Measurements from ENCODE around the gene BCL2.

BCL2 gene

DNA sequence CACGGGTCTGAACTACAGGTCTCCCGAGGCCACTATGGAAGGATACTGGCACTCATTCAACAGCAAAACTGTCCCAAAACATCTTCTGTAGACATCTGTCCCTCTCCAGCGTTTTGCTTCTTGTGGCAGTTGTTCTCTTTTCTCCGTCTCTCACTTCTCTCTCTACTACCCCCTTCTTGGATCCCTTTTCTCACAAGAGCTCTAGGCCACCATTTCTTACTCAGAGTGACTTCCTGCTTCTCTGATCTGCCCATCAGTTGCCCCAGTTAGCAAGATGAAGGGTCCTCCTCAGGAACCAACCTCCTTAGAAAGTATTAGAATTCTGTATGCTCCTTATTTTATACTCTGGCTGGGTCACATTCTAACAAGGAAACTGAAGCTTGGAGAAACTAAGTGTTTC, 32.6 kb downstream of the BCL2 start:
- no peak for DNase-seq (ENCODE audit: low read depth in 2 of 2)

DNA sequence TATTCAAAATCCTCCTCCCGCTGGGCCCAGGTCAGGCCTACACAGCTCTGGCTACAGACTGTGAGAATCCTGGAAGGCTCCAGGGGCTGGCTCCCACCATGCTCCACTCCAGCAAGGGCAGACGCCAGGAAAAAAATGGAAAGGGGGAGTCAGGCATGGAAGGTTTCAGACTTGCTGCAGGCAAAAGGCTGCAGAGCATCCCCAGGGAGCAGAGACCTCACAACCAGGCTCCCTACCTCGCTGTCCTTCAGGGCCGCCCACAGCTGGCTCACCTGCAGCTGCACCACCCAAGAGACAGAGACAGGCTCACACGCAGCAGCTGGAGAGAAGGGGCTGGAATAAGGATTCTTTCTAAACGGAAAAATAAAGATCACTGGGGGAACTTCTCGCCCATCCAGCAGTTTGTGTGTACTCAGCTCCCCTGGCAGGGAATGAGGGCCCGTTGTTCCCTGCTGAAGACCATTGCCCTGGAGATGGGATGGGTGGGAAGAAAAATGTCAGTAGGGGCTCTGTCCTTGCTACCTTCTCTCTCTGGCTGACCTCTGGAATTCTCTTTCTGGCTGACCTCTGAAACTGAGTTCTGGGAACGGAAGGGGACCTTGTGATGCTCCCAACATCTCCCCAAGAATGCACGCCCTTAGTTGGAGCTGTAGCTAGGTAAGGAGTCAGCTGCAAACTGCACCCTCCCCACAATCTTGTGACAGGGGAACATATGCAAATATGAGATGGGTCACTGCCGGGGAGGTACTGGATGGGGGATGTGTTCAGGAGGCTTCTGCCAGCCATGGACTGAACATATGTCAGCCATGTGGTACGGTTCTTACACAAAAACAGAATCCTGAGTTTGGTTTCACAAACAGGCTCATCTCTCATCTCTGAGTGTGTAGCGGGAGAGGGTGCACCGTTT, 34.5 kb downstream of the BCL2 start:
- no peak for DNase-seq (ENCODE audit: low read depth in 2 of 2)

DNA sequence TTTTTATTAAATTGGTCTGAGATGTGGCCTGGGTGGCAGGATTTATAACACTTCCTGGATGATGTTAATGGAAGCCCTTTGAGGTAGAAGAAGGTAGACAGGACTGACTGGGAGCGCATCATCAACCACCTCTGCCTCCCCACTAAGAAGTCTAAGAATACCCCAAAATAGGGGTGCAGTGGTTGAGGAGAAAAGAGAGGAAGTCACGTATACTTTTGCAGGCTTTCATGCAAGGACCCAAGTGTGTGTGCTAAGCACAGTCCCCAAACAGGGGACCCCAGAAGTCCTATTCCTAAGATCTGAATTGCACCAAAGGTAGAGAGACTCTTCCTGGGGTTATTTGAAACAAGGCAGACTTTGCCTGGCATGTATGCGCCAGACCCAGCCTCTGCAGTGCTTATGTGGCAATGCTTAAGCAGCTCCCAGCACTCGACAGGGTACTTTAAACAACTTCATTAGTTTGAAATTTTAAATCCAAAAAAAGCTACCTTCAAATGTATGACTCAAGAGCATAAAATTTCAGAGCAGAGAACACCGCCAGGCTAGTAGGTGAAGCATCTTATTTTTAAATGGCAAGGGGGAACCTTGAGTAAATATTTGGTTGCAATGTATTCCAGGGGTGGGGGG, 35.3 kb downstream of the BCL2 start:
- DNase-seq (ENCODE audit: low read depth in 2 of 2), result no peak

DNA sequence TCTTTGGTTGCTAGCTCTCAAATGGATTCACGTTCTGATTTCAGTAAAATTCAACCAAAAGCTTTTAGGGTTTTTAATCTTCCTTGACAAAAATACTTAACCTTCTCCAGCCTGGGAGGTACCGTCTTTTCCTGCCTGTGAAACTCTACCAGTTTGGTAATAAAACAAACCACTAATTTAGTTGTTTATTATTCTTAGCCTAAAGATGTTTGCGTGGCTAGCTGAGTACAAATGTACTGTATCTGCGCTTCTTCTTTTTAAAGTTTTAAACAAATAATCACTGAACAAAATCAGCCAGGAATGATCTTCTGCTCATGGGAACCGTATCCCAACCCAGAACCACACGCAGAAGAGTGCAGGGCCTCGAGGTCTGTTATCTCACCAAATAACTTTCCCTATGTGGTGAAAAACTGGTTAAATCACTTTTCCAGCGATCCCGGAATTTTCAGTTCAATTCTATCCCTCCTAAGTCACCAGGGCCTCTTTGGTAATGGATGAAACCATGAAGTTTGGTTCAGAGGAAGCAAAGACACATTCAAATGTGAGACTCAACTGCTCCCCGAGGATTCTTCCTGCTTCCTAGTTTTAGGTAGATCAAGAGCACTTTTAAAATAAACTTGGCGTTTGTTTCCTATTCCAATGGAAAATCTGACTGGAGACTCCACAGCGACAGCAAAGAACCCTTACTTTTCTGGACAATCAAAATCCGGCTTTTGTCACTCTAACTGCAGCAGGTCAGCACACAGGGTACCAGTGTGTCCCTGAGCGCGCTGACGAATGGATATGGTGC, 36.1 kb downstream of the BCL2 start:
- DNase-seq (ENCODE audit: low read depth in 2 of 2), result no peak

DNA sequence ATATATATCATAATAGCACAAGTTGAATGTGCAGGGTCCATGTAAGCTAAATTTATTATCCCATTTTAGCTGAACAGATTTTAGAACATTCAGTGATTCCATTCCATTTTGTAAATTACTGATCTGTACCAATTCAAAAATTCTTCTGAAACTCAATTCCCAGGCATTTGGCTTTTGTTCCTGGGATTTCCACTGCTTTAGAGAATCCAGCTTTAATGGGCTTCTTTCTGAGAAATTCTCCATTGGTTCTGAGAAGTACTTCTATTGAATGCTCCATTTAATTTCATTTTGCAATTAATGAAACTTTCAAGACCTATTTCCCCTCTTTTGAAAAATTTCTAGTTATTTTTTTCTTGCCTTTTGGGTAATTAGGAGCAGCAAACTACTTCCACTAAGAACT, 36.8 kb downstream of the BCL2 start:
- no peak for DNase-seq (ENCODE audit: low read depth in 2 of 2)

DNA sequence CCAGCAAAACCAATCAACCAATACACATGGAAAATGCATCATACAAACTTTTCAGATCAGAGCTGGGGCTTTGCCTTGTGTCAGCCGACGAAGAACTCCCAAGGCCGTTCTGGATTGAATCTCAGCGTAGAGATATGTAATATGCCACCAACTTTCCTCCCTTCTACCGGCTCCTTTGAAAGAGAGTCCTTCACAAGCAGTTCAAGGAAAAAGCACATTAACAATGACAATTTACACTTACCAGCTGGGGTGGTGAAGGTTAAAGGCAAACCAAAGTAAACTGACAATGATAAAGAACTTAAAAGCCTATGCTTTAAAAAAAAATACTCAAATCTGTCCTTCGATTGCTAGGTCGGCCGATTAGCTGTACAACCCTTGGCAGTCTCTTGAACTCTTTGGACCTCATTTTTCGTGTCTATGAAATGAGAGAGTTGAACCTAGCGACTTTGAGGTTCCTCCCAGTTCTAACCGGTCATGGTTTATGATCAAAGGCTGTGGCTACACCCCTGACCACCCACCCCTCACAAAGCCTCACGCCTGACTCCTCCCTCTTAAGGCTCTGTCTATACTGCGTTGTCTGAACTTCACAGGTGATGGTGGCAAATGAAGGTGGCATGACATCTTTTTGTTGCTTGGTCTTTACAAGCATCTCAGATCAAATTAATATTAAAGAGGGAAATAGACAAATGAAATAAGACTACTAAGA, 46.2 kb downstream of the BCL2 start:
- no peak for DNase-seq (ENCODE audit: low read depth in 2 of 2)

DNA sequence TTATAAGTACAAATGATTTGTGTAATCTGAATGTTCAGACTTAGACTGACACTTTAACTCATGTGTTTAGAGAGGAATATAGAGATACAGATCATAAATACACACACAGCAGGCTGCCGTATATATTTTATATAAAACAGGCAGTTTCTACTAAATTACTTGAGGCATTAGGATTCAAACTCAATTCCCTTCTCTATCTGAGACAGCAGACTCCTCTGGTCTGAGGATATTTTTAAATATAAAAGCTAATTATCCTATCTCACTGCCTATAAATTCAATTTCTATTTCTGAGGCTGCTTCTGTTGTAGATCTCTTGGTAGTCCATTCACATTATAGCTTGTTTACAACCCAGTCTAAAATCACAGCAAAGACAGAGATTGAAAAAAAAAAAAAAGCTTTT, 46.9 kb downstream of the BCL2 start:
- no peak for DNase-seq (ENCODE audit: low read depth in 2 of 2)

DNA sequence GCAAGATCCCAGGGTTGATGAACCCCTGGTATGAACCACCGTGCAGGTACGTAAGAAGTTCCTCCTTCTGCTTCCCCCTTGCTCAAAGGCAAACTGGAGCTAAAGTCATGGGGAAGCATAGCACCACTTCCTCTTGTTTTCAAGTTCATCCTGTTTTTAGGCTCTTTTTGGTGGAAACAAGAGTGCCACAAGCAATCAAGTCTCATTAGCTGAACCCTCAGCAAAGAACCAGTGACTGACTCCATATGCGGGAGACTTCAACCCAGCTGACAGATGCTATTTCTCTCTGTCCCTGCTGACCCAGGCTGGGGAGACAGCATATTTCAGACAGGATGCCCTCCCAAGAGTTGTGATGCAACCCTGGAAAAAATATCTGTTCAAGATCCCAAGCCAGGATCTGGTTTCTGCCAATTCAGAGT, 47.7 kb downstream of the BCL2 start:
- no peak for DNase-seq (ENCODE audit: low read depth in 2 of 2)

DNA sequence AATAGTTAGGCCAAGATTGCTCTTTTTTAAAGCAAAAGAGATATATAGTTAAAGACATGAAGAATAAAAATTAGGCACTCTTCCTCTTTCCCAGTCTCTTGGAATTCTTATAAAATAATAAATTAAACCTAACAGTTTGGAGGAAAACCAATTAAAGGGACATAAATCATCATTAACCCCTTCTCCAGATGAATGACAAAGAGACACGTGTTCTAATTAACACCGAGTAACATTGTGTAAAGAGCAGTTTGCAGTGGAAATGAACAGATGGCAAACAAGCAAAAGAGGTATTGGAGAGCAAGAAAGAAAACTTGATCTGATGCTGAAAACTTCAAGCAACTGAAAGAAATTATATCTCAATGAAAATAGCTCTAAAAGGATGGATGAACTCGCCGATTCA, 48.4 kb downstream of the BCL2 start:
- no peak for DNase-seq (ENCODE audit: low read depth in 2 of 2)

DNA sequence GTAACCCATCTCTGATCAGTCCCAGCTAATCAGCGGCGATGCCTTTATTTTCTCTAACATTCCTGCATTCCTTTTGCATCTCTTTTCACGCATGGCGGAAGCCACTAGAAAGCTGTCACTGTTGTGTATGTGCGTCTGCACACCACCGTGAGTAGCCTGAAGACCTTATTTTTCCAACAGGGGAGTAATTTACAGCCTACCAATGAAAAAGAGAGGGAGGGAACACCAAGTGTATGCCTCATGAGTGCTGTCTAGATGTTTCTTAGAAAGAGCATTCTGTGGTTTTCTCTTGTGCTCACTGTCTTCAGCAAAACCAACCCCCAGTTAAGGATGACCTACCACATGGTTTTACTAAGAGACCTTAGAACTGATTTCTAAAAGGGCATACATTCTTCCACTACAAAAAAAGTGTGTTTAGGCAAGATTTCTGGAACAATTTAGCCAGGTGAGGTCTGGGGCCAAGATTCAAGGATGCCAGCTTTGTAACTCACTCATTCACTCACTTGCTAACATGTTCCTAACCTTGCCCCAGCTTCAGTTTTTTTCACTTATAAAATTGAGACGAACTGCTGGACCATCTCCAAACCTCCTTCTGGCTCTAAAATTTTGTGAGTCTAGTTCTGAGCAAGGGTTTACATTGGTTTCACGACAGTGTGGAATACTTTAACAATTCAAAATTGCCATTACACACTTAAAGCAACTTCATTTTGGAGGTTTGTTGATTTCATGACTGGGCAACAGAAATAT, 51.4 kb downstream of the BCL2 start:
- DNase-seq (ENCODE audit: low read depth in 2 of 2), result no peak

DNA sequence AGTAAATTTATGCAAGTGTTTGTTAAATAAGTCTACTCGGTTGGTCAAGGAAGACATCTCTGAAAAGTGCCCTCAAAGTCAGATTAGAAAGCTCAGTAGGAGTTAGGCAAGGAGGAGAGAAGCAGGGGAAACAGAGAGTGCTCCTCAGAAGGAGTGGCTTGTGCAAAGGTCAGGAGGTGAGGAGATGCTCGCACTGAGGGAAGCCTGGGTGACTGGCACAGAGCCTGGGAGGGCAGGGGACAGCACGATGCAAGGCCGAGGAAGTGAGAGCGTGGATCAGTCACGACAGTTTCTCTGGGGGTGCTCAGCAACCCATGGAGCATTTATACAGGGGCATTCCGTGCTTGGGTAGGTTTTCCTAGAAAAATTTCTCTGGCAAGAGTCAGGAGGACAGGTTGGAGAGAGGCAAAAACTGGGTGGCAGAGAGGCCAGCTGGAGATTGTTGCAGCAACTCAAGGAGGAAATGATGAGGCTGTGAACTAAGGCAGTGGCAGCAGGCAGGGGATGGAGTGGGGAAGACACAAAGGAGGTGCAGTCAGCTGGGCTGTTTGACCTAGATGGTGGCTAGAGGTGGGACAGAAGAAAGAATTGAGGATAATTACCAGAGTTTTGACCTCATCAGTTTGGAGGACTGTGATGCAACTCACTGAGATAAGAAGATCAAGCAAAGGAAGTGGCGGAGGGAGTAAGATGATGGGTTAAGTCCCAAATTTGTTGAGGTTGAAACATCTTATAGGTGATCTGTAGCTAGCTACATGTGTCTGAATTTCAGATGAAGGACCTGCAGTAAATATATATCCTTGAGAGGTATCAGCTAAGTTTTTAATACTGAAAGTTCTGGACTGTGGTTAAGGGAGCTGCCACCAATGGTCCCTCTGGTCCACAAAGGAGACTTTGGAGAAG, 52.4 kb downstream of the BCL2 start:
- DNase-seq (ENCODE audit: low read depth in 2 of 2), result no peak

DNA sequence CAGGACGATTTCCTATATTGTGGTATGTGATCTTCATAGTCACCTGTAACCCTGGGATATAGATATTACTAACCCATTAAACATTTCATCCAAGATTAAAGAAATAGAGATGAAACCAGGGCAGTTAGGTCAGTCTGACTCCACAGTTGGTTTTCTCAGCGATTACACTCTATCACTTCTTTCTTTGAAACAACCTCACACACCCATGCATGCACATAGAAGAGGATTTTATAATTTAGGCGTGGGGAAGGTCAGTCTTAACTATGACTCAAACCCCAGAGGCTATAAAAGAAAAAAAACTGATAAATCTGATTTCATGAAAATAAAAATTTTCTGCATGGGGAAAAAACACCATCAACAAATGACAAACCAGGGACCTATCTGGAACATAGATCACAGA, 54.2 kb downstream of the BCL2 start:
- no peak for DNase-seq (ENCODE audit: low read depth in 2 of 2)

DNA sequence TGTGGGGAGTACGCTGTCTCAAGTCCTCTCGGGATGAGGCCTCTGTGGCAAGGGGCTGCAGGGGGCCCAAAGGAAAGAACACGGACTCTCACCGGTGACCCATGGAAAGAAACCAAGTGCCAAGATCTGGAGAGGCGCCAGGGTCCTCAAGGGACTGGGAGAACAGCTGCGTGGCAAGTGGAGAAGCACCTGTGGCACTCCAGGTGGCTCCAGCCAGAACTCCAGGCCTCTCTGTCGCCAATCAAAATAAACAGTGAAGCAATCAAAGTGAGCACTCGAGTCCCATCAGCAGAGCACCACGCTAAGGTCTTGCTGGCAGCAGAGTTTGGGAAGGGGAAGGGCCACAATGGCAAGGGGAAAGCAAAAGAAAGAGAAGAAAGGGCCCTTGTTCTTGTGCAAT, 54.7 kb downstream of the BCL2 start:
- no peak for DNase-seq (ENCODE audit: low read depth in 2 of 2)

DNA sequence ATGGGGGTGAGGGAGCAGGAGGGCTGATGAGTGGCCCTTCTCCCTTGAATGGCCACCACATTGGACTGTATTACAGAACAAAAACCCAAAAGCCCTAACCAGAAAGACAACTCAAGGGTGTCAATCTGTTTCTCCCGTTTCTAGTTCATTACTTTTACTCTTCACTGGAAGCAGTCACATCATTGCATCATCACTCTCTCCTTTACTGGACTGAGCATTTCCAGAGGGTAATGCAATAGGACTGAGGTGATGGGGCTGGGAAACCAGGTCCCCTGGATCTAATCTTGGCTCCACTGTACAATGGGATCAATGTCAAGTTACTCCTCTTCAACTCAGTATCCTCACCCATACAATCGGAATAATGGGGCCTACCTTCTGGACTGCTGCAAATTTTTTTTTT, 56.1 kb downstream of the BCL2 start:
- no peak for DNase-seq (ENCODE audit: low read depth in 2 of 2)

DNA sequence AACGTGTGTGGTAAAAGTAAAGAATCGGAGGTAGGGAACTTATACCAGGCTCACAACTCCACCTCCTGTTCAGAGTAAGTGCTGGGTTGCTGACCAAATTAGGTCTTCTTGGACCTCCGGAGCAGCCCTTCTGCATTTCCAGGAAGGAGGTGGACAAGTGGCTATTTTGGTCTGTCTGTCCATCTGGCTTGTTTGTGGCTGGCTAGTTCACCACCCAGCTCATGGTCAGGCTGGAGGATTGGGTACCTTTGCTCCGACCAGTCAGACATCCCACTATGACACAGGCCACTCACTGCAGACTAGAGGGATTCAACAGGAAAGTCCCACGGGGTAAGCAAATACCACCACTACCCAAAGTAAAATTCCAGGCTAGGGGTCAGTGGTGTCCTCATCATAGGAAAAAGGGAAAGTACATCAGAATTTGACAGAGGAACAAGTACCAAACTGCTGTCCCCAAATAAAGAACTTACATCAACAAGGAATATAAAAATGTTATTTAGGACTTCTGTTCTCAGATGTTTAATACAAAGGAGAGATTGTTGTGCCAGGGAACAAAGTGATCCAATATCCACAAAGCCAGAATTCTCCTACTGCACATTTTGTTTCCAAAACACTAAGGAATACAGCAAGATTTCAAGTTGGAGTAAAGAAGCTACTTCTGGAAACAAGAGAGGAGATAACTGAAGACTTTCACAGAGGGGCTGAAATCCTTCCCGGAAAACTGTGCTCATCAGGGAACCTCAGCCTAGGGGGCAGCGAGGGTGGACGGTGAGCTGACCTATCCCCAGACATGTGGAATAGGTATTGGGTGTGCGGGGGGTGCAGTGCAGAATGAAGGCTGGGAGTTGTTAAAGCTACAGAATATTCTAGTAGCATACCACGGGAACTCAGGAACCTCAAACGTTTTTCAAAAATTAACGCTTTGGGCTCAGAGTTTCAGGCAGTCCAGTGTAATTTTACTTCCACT, 56.9 kb downstream of the BCL2 start:
- no peak for DNase-seq (ENCODE audit: low read depth in 2 of 2)

DNA sequence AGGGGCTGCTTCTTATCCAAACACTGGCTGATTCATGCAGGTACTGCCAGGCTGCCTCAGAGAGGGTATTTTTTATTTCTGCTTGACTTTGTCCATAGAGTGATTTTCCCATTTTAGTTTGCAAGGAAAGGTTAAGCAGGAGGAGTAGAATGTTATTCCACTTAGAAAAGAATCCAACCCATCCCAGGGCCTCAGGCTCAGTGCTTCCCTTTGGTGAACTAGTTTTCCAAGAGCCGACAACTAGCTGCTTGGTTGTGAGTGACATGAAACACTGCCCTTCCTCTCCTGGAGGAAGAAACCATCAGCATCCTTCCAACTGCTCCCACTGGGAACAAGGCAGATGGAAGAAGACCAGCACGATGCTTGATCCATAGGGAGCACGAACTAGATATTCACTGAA, 58.5 kb downstream of the BCL2 start:
- DNase-seq (ENCODE audit: low read depth in 2 of 2), result no peak

DNA sequence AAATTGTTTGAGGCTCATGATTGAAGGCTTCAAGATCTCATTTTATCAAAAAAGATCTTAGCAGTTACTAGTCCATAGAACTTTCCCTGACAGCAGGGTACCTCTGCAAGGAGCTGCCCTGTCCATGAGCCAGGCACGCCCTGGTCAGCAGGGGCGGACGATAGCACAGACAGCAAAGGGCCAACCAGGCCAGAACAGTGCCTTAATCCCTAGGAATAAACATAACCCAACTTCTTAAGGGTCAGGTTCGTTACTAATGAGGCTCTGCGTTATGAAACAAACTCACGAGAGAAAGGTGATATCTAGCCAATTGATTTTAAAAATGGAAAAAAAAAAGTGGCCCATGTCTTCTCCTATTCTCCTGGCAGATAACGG, 59.2 kb downstream of the BCL2 start:
- DNase-seq (ENCODE audit: low read depth in 2 of 2), result no peak

DNA sequence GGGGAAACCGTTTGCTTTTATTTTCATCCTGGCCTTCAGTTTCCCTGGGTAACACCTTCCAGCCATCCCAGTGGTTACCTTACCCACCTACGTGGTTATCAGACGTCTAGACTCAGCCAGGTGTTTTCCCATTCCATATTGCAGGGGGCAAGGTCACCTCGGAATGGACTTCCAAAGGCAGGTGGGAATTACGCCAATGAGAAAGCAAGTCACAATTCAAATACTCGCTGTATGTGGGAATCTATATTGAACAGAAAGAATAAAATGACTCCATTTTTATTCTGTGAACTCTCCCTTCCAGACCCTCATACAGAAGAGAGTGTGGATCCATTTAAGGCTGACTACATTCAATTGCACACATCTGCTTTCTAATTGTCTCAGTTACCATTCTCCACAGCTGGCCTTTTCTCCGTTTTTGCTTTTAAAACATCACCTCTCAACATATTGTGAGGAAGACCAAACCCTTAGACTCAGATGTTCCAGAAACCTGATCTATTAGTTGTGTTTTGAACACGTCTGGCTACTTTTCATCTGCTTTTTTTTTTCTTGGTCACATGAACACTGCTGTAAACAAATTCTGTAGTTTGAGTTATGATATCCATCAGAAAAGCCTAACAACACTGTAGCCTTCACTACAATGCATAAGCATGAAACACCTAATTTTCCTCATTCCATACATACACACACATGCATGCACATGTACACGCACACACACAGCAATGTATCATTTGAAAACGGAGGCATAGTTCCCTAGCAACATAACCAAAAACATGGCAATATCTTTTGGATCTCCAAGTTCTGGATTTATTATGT, 59.8 kb downstream of the BCL2 start:
- no peak for DNase-seq (ENCODE audit: low read depth in 2 of 2)
